H9 (cell line): ENCODE data around the gene HPS4. TPM values are rescaled to one million over a fixed set of nuclear protein-coding genes. Genes with fewer than 3 reads are reported as not detected.
A peak's percentile ranks its signal among the peaks of the same experiment; 100 is the strongest.

Experiments used
- DNase-seq: peaks from one replicate; pipeline ENCODE4 v3.0.0-alpha.2; 2017
- H2AFZ ChIP-seq: one replicate; pipeline ENCODE4 v1.6.1; 2013; ENCODE audit warnings: mild to moderate bottlenecking, low read length, control low read depth, moderate library complexity
- H2AK5ac ChIP-seq: 2 replicates; pipeline ENCODE4 v1.6.1; 2013; ENCODE audit warnings: low read length, control low read depth, mixed read lengths; ENCODE audit not compliant: insufficient read length
- H2BK120ac ChIP-seq: one replicate; pipeline ENCODE4 v1.6.1; 2013; ENCODE audit warnings: low read depth, mild to moderate bottlenecking, low read length, control low read depth, inconsistent platforms; ENCODE audit not compliant: poor library complexity, severe bottlenecking
- H2BK12ac ChIP-seq: 2 replicates; pipeline ENCODE4 v1.6.1; 2013; ENCODE audit warnings: low read length, control low read depth, mixed read lengths, low read depth; ENCODE audit not compliant: insufficient read length
- H2BK15ac ChIP-seq: 2 replicates; pipeline ENCODE4 v1.6.1; 2013; ENCODE audit warnings: low read depth, low read length, control low read depth
- H2BK20ac ChIP-seq: one replicate; pipeline ENCODE4 v1.6.1; 2013; ENCODE audit warnings: low read depth, mild to moderate bottlenecking, low read length, control low read depth, inconsistent platforms; ENCODE audit not compliant: poor library complexity, severe bottlenecking
- H2BK5ac ChIP-seq: 2 replicates; pipeline ENCODE4 v1.6.1; 2013; ENCODE audit warnings: low read length, control low read depth, mixed read lengths; ENCODE audit not compliant: insufficient read length
- H3K14ac ChIP-seq: 2 replicates; pipeline ENCODE4 v1.6.1; 2013; ENCODE audit warnings: low read length, control low read depth; ENCODE audit not compliant: insufficient read depth
- H3K18ac ChIP-seq: 2 replicates; pipeline ENCODE4 v1.6.1; 2013; ENCODE audit warnings: low read depth, mild to moderate bottlenecking, mixed read lengths, low read length, control low read depth; ENCODE audit not compliant: insufficient read length
- H3K23ac ChIP-seq: 2 replicates; pipeline ENCODE4 v1.6.1; 2013; ENCODE audit warnings: low read length, control low read depth, mixed read lengths, low read depth; ENCODE audit not compliant: insufficient read length
- H3K23me2 ChIP-seq: 2 replicates; pipeline ENCODE4 v1.6.1; 2013; ENCODE audit warnings: low read depth, mild to moderate bottlenecking, mixed read lengths, low read length, control low read depth; ENCODE audit not compliant: insufficient read length, poor library complexity, severe bottlenecking
- H3K27ac ChIP-seq: 2 replicates; pipeline ENCODE4 v1.5.1; 2013; ENCODE audit warnings: low read length, control low read depth, mixed read lengths, low read depth; ENCODE audit not compliant: insufficient read length
- H3K27me3 ChIP-seq: 2 replicates; pipeline ENCODE4 v1.6.1; 2013; ENCODE audit warnings: low read length, control low read depth, inconsistent platforms; ENCODE audit not compliant: insufficient read depth
- H3K4ac ChIP-seq: 2 replicates; pipeline ENCODE4 v1.6.1; 2013; ENCODE audit warnings: low read depth, mild to moderate bottlenecking, control low read depth, inconsistent platforms, low read length, moderate library complexity
- H3K4me1 ChIP-seq: 2 replicates; pipeline ENCODE4 v1.6.1; 2013; ENCODE audit warnings: low read length, control low read depth, inconsistent platforms; ENCODE audit not compliant: insufficient read depth
- H3K4me2 ChIP-seq: 2 replicates; pipeline ENCODE4 v1.6.1; 2013; ENCODE audit warnings: low read length, control low read depth, mixed read lengths; ENCODE audit not compliant: insufficient read length, insufficient read depth
- H3K56ac ChIP-seq: 2 replicates; pipeline ENCODE4 v1.6.1; 2013; ENCODE audit warnings: low read depth, mild to moderate bottlenecking, mixed read lengths, low read length, control low read depth; ENCODE audit not compliant: insufficient read length
- H3K79me1 ChIP-seq: 2 replicates; pipeline ENCODE4 v1.6.1; 2013; ENCODE audit warnings: low read depth, mild to moderate bottlenecking, moderate library complexity, low read length, control low read depth, inconsistent platforms; ENCODE audit not compliant: insufficient read depth, poor library complexity, severe bottlenecking
- H3K79me2 ChIP-seq: 2 replicates; pipeline ENCODE4 v1.6.1; 2013; ENCODE audit warnings: low read length, control low read depth, inconsistent platforms; ENCODE audit not compliant: insufficient read depth
- H3K9ac ChIP-seq: 2 replicates; pipeline ENCODE4 v1.6.1; 2013; ENCODE audit warnings: low read length, control low read depth, mixed read lengths; ENCODE audit not compliant: insufficient read length; ENCODE audit errors: extremely low read depth
- H3K9me3 ChIP-seq: one replicate; pipeline ENCODE4 v1.6.1; 2013; ENCODE audit warnings: low read depth, low read length, inconsistent platforms; ENCODE audit not compliant: control insufficient read depth
- H3T11ph ChIP-seq: one replicate; pipeline ENCODE4 v1.6.1; 2013; ENCODE audit warnings: mild to moderate bottlenecking, low read length, control low read depth, inconsistent platforms
- H4K20me1 ChIP-seq: one replicate; pipeline ENCODE4 v1.6.1; 2013; ENCODE audit not compliant: control insufficient read depth, insufficient read length, insufficient read depth
- H4K5ac ChIP-seq: 2 replicates; pipeline ENCODE4 v1.6.1; 2013; ENCODE audit warnings: low read depth, mild to moderate bottlenecking, mixed read lengths, low read length, control low read depth; ENCODE audit not compliant: insufficient read length
- H4K8ac ChIP-seq: replicated peaks from 2 replicates; pipeline ENCODE4 v1.6.1; 2013; ENCODE audit warnings: low read length, control low read depth, mixed read lengths, low read depth; ENCODE audit not compliant: insufficient read length
- H4K91ac ChIP-seq: 2 replicates; pipeline ENCODE4 v1.6.1; 2013; ENCODE audit warnings: low read depth, mild to moderate bottlenecking, moderate library complexity, mixed read lengths, low read length, control low read depth; ENCODE audit not compliant: insufficient read length
- H3K27ac Mint-ChIP-seq, 3 experiments: 2 replicates in 2 of 3; 3 replicates in 1 of 3; pipeline ENCODE4 v1.8.0; 2020 to 2021; ENCODE audit warnings: mixed read lengths in 3 of 3, mild to moderate bottlenecking in 1 of 3, moderate library complexity in 1 of 3
- H3K27me3 Mint-ChIP-seq: 2 replicates; pipeline ENCODE4 v1.8.0; 2021; ENCODE audit warnings: low read depth, mild to moderate bottlenecking, moderate library complexity, mixed read lengths
- H3K36me3 Mint-ChIP-seq, 3 experiments: 2 replicates in 2 of 3; 3 replicates in 1 of 3; pipeline ENCODE4 v1.8.0; 2020 to 2021; ENCODE audit warnings: low read depth in 3 of 3, mixed read lengths in 3 of 3; ENCODE audit not compliant: insufficient read depth in 1 of 3
- H3K4me1 Mint-ChIP-seq, 2 experiments: 2 replicates each; pipeline ENCODE4 v1.8.0; 2020; ENCODE audit warnings: mixed read lengths in 2 of 2
- H3K4me3 Mint-ChIP-seq, 2 experiments: 2 replicates in 1 of 2; 3 replicates in 1 of 2; pipeline ENCODE4 v1.8.0; 2020 to 2021; ENCODE audit warnings: mild to moderate bottlenecking in 2 of 2, mixed read lengths in 2 of 2, moderate library complexity in 1 of 2
- H3K9me3 Mint-ChIP-seq, 2 experiments: 2 replicates in 1 of 2; 3 replicates in 1 of 2; pipeline ENCODE4 v1.8.0; 2020; ENCODE audit warnings: mild to moderate bottlenecking in 2 of 2, mixed read lengths in 2 of 2, moderate library complexity in 1 of 2
- WGBS: extraction: QIAGEN DNeasy Blood & Tissue Kit; methylation state at CpG from one replicate; pipeline ENCODE4 v1.1.7; 2013; ENCODE audit warnings: missing lambda C conversion rate, low lambda C conversion rate, mixed read lengths; ENCODE audit not compliant: insufficient read length; ENCODE audit errors: extremely low coverage; 5-methylcytosine and 5-hydroxymethylcytosine counted together
- total RNA-seq: library from RNA; stranded (reverse); gene quantifications from 2 replicates; pipeline ENCODE4 v1.2.1, GENCODE V29; 2021
- TF ChIP-seq, protein P1 (sequence below): fragments of 200-600 bp; sonication (generic); conservative IDR thresholded peaks from 3 replicates; pipeline ENCODE4 v1.8.0; 2021; ENCODE audit warnings: antibody characterized with exemption, mild to moderate bottlenecking

HPS4 gene
- total RNA-seq, 1 experiment from 2014 or later: 26.2 TPM

DNA sequence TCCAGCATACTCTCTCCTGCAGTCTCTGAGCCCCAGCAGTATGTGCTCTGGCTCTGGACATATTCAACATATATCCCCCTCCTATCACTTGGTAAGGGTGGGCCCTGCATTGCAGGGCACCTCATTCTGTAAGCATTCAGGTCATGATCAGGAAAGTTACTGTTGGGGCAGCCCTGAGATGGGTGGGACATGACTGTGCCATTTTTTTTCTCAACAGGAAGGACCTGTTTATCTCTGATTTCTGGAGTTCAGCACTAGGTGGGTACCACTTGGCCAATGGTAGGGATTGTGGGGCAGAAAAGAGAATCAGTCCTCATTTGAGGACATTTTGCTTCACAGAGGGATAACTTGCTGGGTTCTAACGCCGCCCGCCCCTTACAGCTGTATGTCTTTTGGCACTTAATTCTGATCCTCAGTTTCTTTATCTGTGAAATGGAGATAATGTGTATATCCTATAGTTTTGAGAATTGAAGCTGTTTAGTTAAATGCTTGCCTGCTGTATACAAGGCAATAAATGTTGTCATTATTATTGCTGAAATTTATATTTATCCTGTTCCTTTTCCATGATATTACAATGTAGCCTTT lies 2.3 kb upstream of the HPS4 start:
- Histone ChIP-seq H3K9ac (no peak overlapping the region), H4K20me1 (no peaks in the 10 kb centered on the region), H3K56ac (no peak overlapping the region), H3K27ac (no peak overlapping the region), H3K23ac (no peak overlapping the region), H3K4ac (no peak overlapping the region), H3K4me1 (no peaks in the 10 kb centered on the region; the same call in 1 of the 2 replicates), H2BK12ac (no peak overlapping the region), H2AFZ (no peak overlapping the region), H3K18ac (no peak overlapping the region), H4K8ac (no peak overlapping the region), H3K9me3 (no peaks in the 10 kb centered on the region), H3K79me2 (peaks cover 3% of the 10 kb centered on the region; the same call in 1 of the 2 replicates), H3K4me2 (no peak overlapping the region), H2BK120ac (no peak overlapping the region), H4K91ac (no peak overlapping the region), H3K79me1 (peaks cover 4% of the 10 kb centered on the region), H4K5ac (no peak overlapping the region), H3K14ac (no peak overlapping the region), H3K23me2 (no peaks in the 10 kb centered on the region), H2BK5ac (no peak overlapping the region), H2BK20ac (no peak overlapping the region), H3K27me3 (no peaks in the 10 kb centered on the region), H2BK15ac (no peak overlapping the region), H2AK5ac (no peak overlapping the region), H3T11ph (no peak overlapping the region)
- Mint-ChIP-seq H3K4me1 (peaks cover 29 to 34% of the 10 kb centered on the region in 2 experiments), H3K27ac (no peak overlapping the region), H3K36me3 (peaks cover 11 to 43% (median 34%) of the 10 kb centered on the region in 3 experiments; a peak in 5 of 7 replicates), H3K27me3 (no peaks in the 10 kb centered on the region), H3K4me3 (peak overlapping the region in 1 of 2 experiments; percentile 96; a peak in 1 of 5 replicates), H3K9me3 (no peaks in the 10 kb centered on the region; a peak in 1 of 5 replicates)
- TF ChIP-seq, protein P1, sequence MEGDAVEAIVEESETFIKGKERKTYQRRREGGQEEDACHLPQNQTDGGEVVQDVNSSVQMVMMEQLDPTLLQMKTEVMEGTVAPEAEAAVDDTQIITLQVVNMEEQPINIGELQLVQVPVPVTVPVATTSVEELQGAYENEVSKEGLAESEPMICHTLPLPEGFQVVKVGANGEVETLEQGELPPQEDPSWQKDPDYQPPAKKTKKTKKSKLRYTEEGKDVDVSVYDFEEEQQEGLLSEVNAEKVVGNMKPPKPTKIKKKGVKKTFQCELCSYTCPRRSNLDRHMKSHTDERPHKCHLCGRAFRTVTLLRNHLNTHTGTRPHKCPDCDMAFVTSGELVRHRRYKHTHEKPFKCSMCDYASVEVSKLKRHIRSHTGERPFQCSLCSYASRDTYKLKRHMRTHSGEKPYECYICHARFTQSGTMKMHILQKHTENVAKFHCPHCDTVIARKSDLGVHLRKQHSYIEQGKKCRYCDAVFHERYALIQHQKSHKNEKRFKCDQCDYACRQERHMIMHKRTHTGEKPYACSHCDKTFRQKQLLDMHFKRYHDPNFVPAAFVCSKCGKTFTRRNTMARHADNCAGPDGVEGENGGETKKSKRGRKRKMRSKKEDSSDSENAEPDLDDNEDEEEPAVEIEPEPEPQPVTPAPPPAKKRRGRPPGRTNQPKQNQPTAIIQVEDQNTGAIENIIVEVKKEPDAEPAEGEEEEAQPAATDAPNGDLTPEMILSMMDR: no peak
- no peak for DNase-seq
- no CpG with 5 or more reads among the region's 3 CpGs for WGBS
